Activated T-cell treated with anti-CD3 and anti-CD28 coated beads, Interleukin-2, amount 50 U/mL, for 72 hours (primary cell): ENCODE measurements around the gene NKD2. TPM values are rescaled to one million over a fixed set of nuclear protein-coding genes. Genes with fewer than 3 reads are reported as not detected.

ENCODE experiments used
- ATAC-seq, 2 donors: fragments of 150-1000 bp; cut with Tn5 transposase; replicated peaks in 1 of 2; 2 replicates each; pipeline ENCODE4 v1.10.0; 2021; ENCODE audit warnings: moderate library complexity in 2 of 2, mild to moderate bottlenecking in 1 of 2
- DNase-seq, 2 donors: peaks; one replicate each; pipeline ENCODE4 v3.0.0; 2021 to 2022; ENCODE audit warnings: mixed read lengths in 1 of 2
- H3K27ac Mint-ChIP-seq: one replicate; pipeline ENCODE4 v1.8.0; 2022; ENCODE audit warnings: mild to moderate bottlenecking, moderate library complexity, mixed read lengths
- H3K27me3 Mint-ChIP-seq: one replicate; pipeline ENCODE4 v1.8.0; 2022; ENCODE audit warnings: low read depth, mixed read lengths
- H3K36me3 Mint-ChIP-seq, 2 donors: one replicate each; pipeline ENCODE4 v1.8.0; 2022; ENCODE audit warnings: mixed read lengths in 2 of 2, mild to moderate bottlenecking in 1 of 2; ENCODE audit not compliant: insufficient read depth in 2 of 2
- H3K4me1 Mint-ChIP-seq: one replicate; pipeline ENCODE4 v1.8.0; 2022; ENCODE audit warnings: low read depth, mixed read lengths
- H3K4me3 Mint-ChIP-seq, 2 donors: one replicate each; pipeline ENCODE4 v1.8.0; 2022; ENCODE audit warnings: mild to moderate bottlenecking in 2 of 2, mixed read lengths in 2 of 2, moderate library complexity in 2 of 2
- H3K9me3 Mint-ChIP-seq, 2 donors: one replicate each; pipeline ENCODE4 v1.8.0; 2022; ENCODE audit warnings: mixed read lengths in 2 of 2
- total RNA-seq, 2 donors: library from RNA; stranded (reverse); gene quantifications; one replicate each; pipeline ENCODE4 v1.2.3, GENCODE V29; 2022

NKD2 gene
- total RNA-seq, 2 donors from 2014 or later = 18.7 to 25.0 TPM

DNA sequence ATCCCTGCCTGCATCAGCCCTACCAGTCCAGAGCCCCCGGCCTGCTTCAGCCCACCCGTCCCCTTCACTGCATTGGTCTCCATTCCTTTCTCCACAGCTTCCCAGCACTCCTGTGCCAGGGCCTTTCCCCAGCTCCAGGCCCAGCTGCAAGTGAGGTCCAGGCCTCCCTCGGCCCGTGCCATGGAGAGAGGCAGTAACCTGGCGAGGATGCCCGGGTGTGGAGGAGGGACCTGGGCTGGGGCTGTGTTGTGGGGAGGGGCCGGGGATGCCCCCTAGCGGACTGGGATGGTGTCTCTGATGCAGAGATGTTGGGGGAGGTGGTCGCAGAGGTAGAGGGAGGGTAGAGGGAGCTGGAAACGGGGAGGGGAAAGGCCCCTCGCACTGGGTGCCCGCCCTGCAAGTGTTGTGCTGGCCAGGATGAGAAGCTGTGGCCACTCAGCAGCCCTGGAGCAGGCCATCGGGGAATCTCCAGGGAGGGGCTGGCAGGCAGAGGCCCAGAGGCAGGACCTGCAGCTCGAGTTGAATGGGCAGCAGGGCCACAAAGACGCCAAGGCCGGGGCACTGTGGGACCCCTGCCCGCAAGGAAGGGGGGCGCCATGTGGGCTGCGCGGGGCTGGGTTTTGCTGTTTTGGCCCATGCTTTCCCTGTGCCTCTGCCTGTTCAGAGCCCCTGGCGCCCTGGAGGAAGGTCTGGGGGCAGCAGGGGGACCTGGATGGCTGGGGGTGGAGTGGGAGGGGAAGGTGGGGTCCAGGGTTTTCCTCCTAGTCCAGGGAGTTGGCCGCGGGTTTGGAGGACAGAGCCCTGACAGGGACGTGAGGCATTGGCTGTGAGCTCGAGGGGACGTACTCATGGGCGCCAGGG, 26.0 kb upstream of the NKD2 start:
- Mint-ChIP-seq H3K4me1 (peaks cover 22% of the 10 kb centered on the region), H3K36me3 (peaks cover 10 to 16% of the 10 kb centered on the region in 2 donors), H3K27ac (no peak overlapping the region), H3K9me3 (peaks cover 11 to 13% of the 10 kb centered on the region in 2 donors), H3K27me3 (peaks cover 38% of the 10 kb centered on the region), H3K4me3 (no peak overlapping the region)
- ATAC-seq = no peak
- DNase-seq = no peak

- Mint-ChIP-seq H3K27ac (no peak overlapping the region), H3K36me3 (peaks cover 12 to 20% of the 10 kb centered on the region in 2 donors), H3K4me3 (no peak overlapping the region)
Observed at GRCh38 chr5:983238-983524, 25.4 kb upstream of the NKD2 start.

DNA sequence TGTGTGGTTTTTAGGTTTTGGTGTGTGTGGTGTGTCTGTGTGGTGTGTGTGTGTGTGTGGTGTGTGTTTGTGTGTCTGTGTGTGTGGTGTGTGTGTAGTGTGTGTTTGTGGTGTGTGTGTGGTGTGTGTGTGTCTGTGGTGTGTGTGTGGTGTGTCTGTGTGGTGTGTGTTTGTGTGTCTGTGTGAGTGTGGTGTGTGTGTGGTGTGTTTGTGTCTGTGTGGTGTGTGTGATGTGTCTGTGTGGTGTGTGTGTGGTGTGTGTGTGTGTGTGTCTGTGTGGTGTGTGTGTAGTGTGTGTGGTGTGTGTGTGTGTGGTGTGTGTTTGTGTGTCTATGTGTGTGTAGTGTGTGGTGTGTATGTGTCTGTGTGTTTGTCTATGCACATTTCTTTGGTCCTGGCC, 25.0 kb upstream of the NKD2 start:
- Mint-ChIP-seq H3K27ac (no peak overlapping the region), H3K27me3 (peaks cover 47% of the 10 kb centered on the region), H3K4me3 (no peak overlapping the region), H3K9me3 (peaks cover 13 to 15% of the 10 kb centered on the region in 2 donors), H3K4me1 (peaks cover 20% of the 10 kb centered on the region), H3K36me3 (peaks cover 12 to 20% of the 10 kb centered on the region in 2 donors)
- DNase-seq = no peak
- ATAC-seq = no peak

More at GRCh38 chr5:983238-983524, 25.4 kb upstream of the NKD2 start:
- no peak for DNase-seq
- Mint-ChIP-seq H3K9me3 (peaks cover 13 to 15% of the 10 kb centered on the region in 2 donors), H3K4me1 (peaks cover 22% of the 10 kb centered on the region), H3K27me3 (peaks cover 43% of the 10 kb centered on the region)
- ATAC-seq = no peak

DNA sequence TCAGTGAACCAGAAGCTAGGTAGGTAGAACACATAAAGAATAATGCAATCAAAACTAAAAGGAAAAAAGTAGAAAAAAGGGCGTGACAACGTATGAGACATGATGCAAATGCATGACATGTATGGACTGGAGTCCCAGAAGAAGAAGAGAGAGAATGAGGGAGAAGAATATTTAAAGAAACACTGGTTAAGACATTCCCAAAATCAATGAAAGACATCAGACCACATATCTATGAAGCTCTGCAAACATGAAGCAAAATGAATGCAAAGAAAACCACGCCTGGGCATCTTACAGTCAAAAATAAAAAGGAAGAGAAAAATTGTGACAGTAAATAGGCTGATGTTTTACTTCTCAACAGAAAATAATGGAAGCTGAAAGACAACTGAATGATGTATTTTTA, 23.8 kb upstream of the NKD2 start:
- H3K27ac Mint-ChIP-seq = peak overlapping the region; percentile 86
- ATAC-seq (no peak), DNase-seq (no peak)
- H3K4me3 Mint-ChIP-seq = no peak overlapping the region
- peaks cover 16% of the 10 kb centered on the region for H3K4me1 Mint-ChIP-seq
- H3K9me3 Mint-ChIP-seq = peaks cover 13 to 15% of the 10 kb centered on the region in 2 donors
- H3K27me3 Mint-ChIP-seq = peaks cover 52% of the 10 kb centered on the region
- H3K36me3 Mint-ChIP-seq = peaks cover 12 to 20% of the 10 kb centered on the region in 2 donors

DNA sequence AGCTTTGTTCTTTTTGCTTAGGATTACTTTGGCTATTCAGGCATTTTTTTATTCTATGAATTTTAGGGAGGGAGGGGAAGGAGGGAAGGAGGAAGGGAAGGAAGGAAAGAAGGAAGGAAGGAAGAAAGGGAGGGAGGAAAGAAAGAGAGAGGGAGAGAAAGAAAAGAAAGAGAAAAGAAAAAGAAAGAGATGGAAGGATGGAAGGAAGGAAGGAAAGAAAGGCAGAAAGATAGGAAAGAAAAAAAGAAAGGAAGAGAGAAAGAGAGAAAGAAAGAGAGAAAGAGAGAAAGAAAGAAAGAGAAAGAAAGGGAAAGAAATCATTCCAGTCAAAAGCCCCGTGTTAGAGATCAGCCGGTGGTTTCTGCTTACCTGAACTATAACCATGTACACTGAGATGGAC, 20.8 kb upstream of the NKD2 start:
- H3K9me3 Mint-ChIP-seq = peaks cover 13 to 15% of the 10 kb centered on the region in 2 donors
- no peak overlapping the region for H3K4me3 Mint-ChIP-seq
- ATAC-seq (no peak), DNase-seq (no peak)
- peaks cover 74% of the 10 kb centered on the region for H3K27me3 Mint-ChIP-seq
- H3K4me1 Mint-ChIP-seq = peaks cover 16% of the 10 kb centered on the region
- H3K36me3 Mint-ChIP-seq = peaks cover 12 to 20% of the 10 kb centered on the region in 2 donors
- no peak overlapping the region for H3K27ac Mint-ChIP-seq

- H3K36me3 Mint-ChIP-seq = peaks cover 12 to 20% of the 10 kb centered on the region in 2 donors
- peaks cover 12% of the 10 kb centered on the region for H3K4me1 Mint-ChIP-seq
- peaks cover 13 to 15% of the 10 kb centered on the region in 2 donors for H3K9me3 Mint-ChIP-seq
- DNase-seq = no peak
- no peak overlapping the region for H3K27ac Mint-ChIP-seq
- peaks cover 74% of the 10 kb centered on the region for H3K27me3 Mint-ChIP-seq
- ATAC-seq = no peak
- no peak overlapping the region for H3K4me3 Mint-ChIP-seq
Observed at GRCh38 chr5:988322-988721, 20.3 kb upstream of the NKD2 start.

DNA sequence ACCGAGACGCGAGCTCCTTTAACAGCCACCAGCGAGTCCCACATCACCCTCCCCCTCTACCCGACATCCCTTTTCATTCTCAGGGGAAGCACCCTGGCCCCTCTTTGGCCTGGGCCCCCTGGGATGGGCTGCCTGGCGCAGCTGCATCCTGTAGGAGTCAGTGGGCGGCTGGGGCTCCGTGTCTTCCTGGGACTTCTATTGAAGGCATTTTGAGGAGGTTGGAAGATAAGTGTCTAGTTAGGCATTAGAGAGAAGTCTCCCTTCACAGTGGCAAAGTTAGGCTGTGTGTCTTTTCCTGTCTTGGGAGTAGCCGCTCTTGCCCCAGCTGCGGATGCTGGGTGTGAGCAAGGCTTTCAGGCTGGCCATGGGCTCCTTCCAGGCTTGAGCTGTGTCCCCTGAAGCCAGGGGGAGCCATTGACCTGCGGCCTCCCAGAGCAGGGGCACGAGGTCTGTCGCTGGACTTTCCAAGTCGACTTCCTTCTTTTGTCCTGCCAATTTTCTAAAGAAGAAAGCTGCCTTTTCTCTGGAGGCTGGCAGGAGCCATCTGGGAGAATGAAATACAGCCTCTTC, 18.6 kb upstream of the NKD2 start:
- H3K4me1 Mint-ChIP-seq = no peaks in the 10 kb centered on the region
- H3K27ac Mint-ChIP-seq = no peak overlapping the region
- H3K27me3 Mint-ChIP-seq = peaks cover 57% of the 10 kb centered on the region
- H3K9me3 Mint-ChIP-seq = peaks cover 6 to 7% of the 10 kb centered on the region in 2 donors
- ATAC-seq = no peak
- no peak overlapping the region for H3K4me3 Mint-ChIP-seq
- peaks cover 5 to 10% of the 10 kb centered on the region in 2 donors for H3K36me3 Mint-ChIP-seq
- no peak for DNase-seq

DNA sequence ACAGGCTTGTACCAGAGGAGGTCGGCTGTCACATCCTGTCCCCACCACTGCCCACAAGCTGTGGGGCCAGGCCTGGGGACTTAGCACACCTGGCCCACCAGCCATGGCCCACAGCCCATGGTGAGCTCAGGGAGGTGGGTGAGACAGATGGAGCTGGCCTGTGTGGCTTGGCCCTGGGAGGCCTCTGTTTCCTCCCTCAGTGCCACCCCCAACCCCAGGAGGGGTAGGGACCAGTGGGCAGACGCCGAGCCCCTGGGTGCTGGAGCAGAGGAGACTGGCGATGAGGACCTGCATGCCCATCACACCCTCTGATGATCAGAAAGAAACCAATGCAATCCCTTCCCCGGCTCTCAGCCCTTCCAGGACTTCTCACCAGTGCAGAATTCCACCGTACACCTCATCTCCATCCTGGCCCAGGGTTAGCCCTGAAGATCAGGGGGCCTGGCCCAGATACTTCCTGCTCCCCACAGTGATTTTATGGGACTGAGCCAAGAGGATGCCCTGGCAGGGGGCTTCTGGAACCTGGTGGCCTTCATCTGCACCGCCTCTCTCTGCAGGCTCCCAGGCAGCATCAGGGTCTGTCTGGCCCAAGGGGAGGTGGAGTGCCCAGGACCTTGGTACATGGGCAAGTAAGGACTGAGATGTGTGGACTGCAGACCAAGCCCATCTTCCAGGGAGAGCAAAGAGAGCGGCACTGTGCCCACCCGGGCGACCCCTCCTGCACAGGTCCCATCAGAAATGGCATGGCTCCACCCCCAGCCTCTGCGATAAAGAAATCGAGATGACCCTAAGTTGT, 16.9 kb upstream of the NKD2 start:
- H3K36me3 Mint-ChIP-seq = peaks cover 3 to 7% of the 10 kb centered on the region in 2 donors
- H3K27me3 Mint-ChIP-seq = peaks cover 46% of the 10 kb centered on the region
- no peak overlapping the region for H3K27ac Mint-ChIP-seq
- peaks cover 3% of the 10 kb centered on the region for H3K4me1 Mint-ChIP-seq
- no peak for DNase-seq
- peaks cover 5 to 6% of the 10 kb centered on the region in 2 donors for H3K9me3 Mint-ChIP-seq
- ATAC-seq = no peak
- H3K4me3 Mint-ChIP-seq = no peak overlapping the region

GRCh38 chr5:994272-994607, 14.4 kb upstream of the NKD2 start:
- H3K9me3 Mint-ChIP-seq = no peaks in the 10 kb centered on the region
- ATAC-seq = no peak
- no peak overlapping the region for H3K4me3 Mint-ChIP-seq
- peaks cover 14% of the 10 kb centered on the region for H3K4me1 Mint-ChIP-seq
- no peak overlapping the region for H3K27ac Mint-ChIP-seq
- H3K27me3 Mint-ChIP-seq = peaks cover 26% of the 10 kb centered on the region
- H3K36me3 Mint-ChIP-seq = no peaks in the 10 kb centered on the region
- no peak for DNase-seq

DNA sequence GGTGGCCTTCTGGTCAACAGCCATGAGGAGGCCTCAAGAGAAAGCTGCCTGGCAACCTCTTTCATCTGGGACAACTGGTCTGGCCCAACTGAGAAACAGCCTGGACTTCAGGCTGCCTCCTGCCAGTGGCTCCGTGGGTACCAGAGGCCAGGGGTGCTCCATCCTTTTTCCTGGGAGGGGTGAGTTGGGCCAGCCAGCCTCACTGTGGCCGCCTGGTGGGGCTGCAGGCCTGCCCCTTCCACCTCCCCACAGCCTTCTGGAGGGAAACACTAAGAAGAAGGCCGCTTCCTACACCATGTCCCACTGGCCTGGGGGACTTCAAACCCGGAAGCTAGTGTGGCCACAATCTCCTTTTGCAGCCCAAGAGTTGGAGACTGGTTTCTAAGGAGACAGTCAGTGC, 13.8 kb upstream of the NKD2 start:
- no peak overlapping the region for H3K27ac Mint-ChIP-seq
- no peak for ATAC-seq

DNA sequence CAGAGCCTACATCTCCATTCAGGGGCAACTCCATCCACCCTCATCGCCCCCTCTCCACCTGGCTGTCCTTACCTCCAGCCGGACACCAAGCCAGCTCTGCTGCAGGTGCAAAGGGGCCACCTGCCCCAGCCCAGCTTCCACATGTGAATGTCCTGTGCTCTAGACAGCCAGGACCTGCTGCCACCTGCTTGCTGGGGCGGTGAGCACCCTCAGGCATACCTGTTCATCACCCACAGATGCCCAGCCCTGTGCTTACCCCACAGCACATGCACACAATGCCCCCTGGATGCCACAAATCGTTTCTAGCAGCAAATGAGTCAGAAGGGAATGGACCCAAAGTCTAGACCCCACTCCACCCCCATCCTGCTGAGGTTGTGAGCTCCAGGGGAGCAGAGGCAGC, 13.3 kb upstream of the NKD2 start:
- H3K9me3 Mint-ChIP-seq = no peaks in the 10 kb centered on the region
- H3K4me3 Mint-ChIP-seq = no peak overlapping the region
- H3K27ac Mint-ChIP-seq = no peak overlapping the region
- no peak for DNase-seq
- H3K27me3 Mint-ChIP-seq = peaks cover 17% of the 10 kb centered on the region
- no peaks in the 10 kb centered on the region for H3K36me3 Mint-ChIP-seq
- H3K4me1 Mint-ChIP-seq = peaks cover 14% of the 10 kb centered on the region
- no peak for ATAC-seq

More for the DNA sequence above, 13.8 kb upstream of the NKD2 start:
- Mint-ChIP-seq H3K27me3 (peaks cover 22% of the 10 kb centered on the region), H3K4me1 (peaks cover 14% of the 10 kb centered on the region), H3K9me3 (no peaks in the 10 kb centered on the region), H3K4me3 (no peak overlapping the region), H3K36me3 (no peaks in the 10 kb centered on the region)
- no peak for DNase-seq

GRCh38 chr5:997001-997474, 11.6 kb upstream of the NKD2 start:
- DNase-seq (peak; percentile 40 to 44), ATAC-seq (peak; percentile 81 to 87)
- Mint-ChIP-seq H3K36me3 (no peaks in the 10 kb centered on the region), H3K4me3 (peak overlapping the region; percentile 75 to 78), H3K9me3 (no peaks in the 10 kb centered on the region), H3K4me1 (peaks cover 15% of the 10 kb centered on the region), H3K27me3 (peaks cover 10% of the 10 kb centered on the region), H3K27ac (no peak overlapping the region)

GRCh38 chr5:997711-998110, 10.9 kb upstream of the NKD2 start:
- no peaks in the 10 kb centered on the region for H3K36me3 Mint-ChIP-seq
- H3K4me3 Mint-ChIP-seq = no peak overlapping the region
- H3K27ac Mint-ChIP-seq = no peak overlapping the region
- H3K27me3 Mint-ChIP-seq = peaks cover 6% of the 10 kb centered on the region
- DNase-seq (no peak), ATAC-seq (no peak)
- no peaks in the 10 kb centered on the region for H3K9me3 Mint-ChIP-seq
- H3K4me1 Mint-ChIP-seq = peaks cover 22% of the 10 kb centered on the region
